ENCODE data around the gene TEAD1.

Gene TEAD1

GRCh38 chr11:12636871-12637410, 37.3 kb upstream of the TEAD1 start:
- TF ChIP-seq POLR2AphosphoS5 (IDR thresholded peaks at IDR 0.05; ENCODE audit: low read depth, low read length) (no peak), TAF1 (IDR thresholded peaks at IDR 0.05; ENCODE audit: borderline replicate concordance, insufficient read depth, low read length) (no peak), FOXP2 (optimal IDR thresholded peaks at IDR 0.05; ENCODE audit: borderline replicate concordance, extremely low read depth, extremely low read length, insufficient read depth) (no peak), SIN3A (IDR thresholded peaks at IDR 0.05; ENCODE audit: borderline replicate concordance, insufficient read depth, low read length) (no peak)
- TF ChIP-seq, protein P1, sequence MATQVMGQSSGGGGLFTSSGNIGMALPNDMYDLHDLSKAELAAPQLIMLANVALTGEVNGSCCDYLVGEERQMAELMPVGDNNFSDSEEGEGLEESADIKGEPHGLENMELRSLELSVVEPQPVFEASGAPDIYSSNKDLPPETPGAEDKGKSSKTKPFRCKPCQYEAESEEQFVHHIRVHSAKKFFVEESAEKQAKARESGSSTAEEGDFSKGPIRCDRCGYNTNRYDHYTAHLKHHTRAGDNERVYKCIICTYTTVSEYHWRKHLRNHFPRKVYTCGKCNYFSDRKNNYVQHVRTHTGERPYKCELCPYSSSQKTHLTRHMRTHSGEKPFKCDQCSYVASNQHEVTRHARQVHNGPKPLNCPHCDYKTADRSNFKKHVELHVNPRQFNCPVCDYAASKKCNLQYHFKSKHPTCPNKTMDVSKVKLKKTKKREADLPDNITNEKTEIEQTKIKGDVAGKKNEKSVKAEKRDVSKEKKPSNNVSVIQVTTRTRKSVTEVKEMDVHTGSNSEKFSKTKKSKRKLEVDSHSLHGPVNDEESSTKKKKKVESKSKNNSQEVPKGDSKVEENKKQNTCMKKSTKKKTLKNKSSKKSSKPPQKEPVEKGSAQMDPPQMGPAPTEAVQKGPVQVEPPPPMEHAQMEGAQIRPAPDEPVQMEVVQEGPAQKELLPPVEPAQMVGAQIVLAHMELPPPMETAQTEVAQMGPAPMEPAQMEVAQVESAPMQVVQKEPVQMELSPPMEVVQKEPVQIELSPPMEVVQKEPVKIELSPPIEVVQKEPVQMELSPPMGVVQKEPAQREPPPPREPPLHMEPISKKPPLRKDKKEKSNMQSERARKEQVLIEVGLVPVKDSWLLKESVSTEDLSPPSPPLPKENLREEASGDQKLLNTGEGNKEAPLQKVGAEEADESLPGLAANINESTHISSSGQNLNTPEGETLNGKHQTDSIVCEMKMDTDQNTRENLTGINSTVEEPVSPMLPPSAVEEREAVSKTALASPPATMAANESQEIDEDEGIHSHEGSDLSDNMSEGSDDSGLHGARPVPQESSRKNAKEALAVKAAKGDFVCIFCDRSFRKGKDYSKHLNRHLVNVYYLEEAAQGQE (IDR thresholded peaks at IDR 0.05; ENCODE audit: insufficient read depth in 1 of 2, low read depth in 2 of 2, low read length in 2 of 2), result no peak

- TF ChIP-seq, protein P1 (IDR thresholded peaks at IDR 0.05; ENCODE audit: insufficient read depth in 1 of 2, low read depth in 2 of 2, low read length in 2 of 2), result no peak
- no peak for TF ChIP-seq POLR2AphosphoS5 (IDR thresholded peaks at IDR 0.05; ENCODE audit: low read depth, low read length)
These were observed 34.8 kb upstream of the TEAD1 start for GRCh38 chr11:12639388-12639787.

DNA sequence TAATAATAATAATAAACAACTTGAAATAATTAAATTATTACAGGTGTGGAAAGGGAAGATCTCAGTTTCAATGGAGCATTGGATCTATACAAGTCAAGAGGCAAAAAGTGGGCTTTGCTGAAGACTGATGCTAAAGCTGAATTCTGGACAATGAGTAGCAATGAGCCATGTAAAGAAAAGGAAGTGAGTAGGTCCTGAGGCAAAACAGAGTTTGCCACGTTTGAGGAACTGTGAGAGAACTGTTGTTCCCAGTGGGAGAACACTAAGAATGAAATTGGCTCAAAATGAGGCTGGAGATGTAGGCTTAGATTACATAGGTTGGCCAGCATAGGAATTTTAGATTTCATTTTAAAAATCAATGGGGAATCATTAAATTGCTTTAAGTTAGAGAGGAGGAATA, 33.9 kb upstream of the TEAD1 start:
- TF ChIP-seq FOXP2 (optimal IDR thresholded peaks at IDR 0.05; ENCODE audit: borderline replicate concordance, extremely low read depth, extremely low read length, insufficient read depth), result no peak

- TF ChIP-seq TAF1 (IDR thresholded peaks at IDR 0.05; ENCODE audit: borderline replicate concordance, insufficient read depth, low read length) (no peak), FOXP2 (optimal IDR thresholded peaks at IDR 0.05; ENCODE audit: borderline replicate concordance, extremely low read depth, extremely low read length, insufficient read depth) (no peak), SIN3A (IDR thresholded peaks at IDR 0.05; ENCODE audit: borderline replicate concordance, insufficient read depth, low read length) (no peak), POLR2AphosphoS5 (IDR thresholded peaks at IDR 0.05; ENCODE audit: low read depth, low read length) (no peak)
- TF ChIP-seq, protein P1 (IDR thresholded peaks at IDR 0.05; ENCODE audit: insufficient read depth in 1 of 2, low read depth in 2 of 2, low read length in 2 of 2), result no peak
These were observed 33.0 kb upstream of the TEAD1 start for GRCh38 chr11:12640926-12641849.

DNA sequence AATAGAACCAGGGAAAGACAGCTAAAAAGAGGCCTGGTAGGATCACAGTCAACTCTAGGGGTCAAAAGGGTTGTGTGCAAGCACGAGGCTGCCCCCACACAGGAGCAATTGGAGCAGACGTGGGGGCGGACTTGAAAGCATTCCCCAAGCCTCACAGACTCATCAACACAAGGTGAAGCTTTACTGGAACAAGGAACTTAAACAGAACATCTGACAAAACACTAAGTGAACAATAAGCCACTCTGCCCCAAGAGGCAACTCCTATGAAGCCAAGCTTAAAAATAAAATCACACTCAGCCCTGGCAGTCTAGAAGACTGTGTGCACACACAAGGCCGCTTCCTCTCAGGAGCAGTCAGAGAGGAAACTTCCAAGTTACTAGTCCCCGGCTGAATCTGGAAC, 32.2 kb upstream of the TEAD1 start:
- no peak for TF ChIP-seq FOXP2 (optimal IDR thresholded peaks at IDR 0.05; ENCODE audit: borderline replicate concordance, extremely low read depth, extremely low read length, insufficient read depth)
- TF ChIP-seq, protein P1 (IDR thresholded peaks at IDR 0.05; ENCODE audit: insufficient read depth in 1 of 2, low read depth in 2 of 2, low read length in 2 of 2), result peak in 1 of 2 experiments; percentile 47; a peak in 1 of 4 replicates
- TF ChIP-seq POLR2AphosphoS5 (IDR thresholded peaks at IDR 0.05; ENCODE audit: low read depth, low read length), result no peak
- no peak for TF ChIP-seq SIN3A (IDR thresholded peaks at IDR 0.05; ENCODE audit: borderline replicate concordance, insufficient read depth, low read length)
- TF ChIP-seq TAF1 (IDR thresholded peaks at IDR 0.05; ENCODE audit: borderline replicate concordance, insufficient read depth, low read length), result 0 out of 2 replicates have a peak, but pooled peaks have one; percentile 27
